ENCODE results near the gene THADA. TPM values are rescaled to one million over a fixed set of nuclear protein-coding genes. Genes with fewer than 3 reads are reported as not detected.

THADA gene
- total and polyA plus RNA-seq, 12 donors, result 7.5 to 18.0 (median 15.2) TPM

DNA sequence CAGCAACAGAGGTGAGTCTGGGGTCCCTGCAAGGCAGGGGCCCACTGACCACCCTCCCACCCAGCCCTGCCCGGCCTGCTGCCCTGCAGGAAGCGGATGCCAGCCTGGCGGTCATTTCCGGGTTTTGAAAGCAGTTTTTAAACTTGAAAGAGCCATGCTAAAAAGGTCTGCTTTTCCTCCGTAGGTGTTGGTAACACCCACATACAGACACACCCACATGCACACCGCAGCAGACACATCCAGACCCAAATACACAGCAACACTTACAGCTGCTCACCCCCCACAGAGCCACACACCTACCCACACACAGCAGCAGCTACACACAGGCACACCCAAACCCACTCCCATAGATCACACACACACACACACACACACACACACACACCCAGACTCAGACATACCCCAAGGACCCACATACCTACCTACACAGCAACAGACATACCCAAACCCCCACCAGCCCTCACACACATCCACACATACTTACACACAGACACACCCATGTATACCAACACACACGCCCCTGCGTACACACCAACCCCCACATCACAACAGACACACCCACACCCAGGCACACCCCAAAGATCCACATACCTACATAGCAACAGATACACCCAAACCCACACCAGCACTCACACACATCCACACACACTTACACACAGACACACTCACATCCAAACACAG lies 377.0 kb downstream of the THADA start:
- Histone ChIP-seq H3K4me1 (peaks cover 14 to 84% (median 73%) of the 10 kb centered on the region in 9 donors), H3K4me3 (peak overlapping the region in 9 of 10 donors; percentile 30 to 96 (median 88)), H3K9me3 (no peaks in the 10 kb centered on the region), H3K27ac (peak overlapping the region; percentile 96 to 100 (median 99)), H3K36me3 (peaks cover 0 to 20% (median 8%) of the 10 kb centered on the region in 9 donors), H3K27me3 (no peaks in the 10 kb centered on the region)
- TF ChIP-seq CTCF (IDR thresholded peaks at IDR 0.05), result no peak
- intact Hi-C loops (cut with DNase I), result loop anchor here in 5 of 10 donors (2.0 to 10.0 kb wide), 5 partner anchors 42 to 64 kb away; no protein-coding TSS in a partner anchor
- WGBS, 2 donors, result 13 to 16% methylated on average over 8 of the region's 8 CpGs
- DNase-seq (peak in 1 of 2 donors; percentile 50), ATAC-seq (peak in 7 of 8 donors; percentile 2 to 35 (median 12))

- peaks cover 14 to 80% (median 68%) of the 10 kb centered on the region in 9 donors for H3K4me1 ChIP-seq
- peak in 1 of 2 donors; percentile 76 for DNase-seq
- no peaks in the 10 kb centered on the region for H3K9me3 ChIP-seq
- H3K36me3 ChIP-seq, result peaks cover 0 to 14% (median 5%) of the 10 kb centered on the region in 9 donors
- peak overlapping the region; percentile 96 to 100 (median 99) for H3K27ac ChIP-seq
- intact Hi-C loops (cut with DNase I), result loop anchor here in 5 of 10 donors (2.0 to 10.0 kb wide), 5 partner anchors 41 to 63 kb away; no protein-coding TSS in a partner anchor
- peak in 6 of 8 donors; percentile 10 to 48 (median 33) for ATAC-seq
- WGBS, 2 donors, result 20 to 22% methylated on average over 13 of the region's 13 CpGs
- H3K27me3 ChIP-seq, result no peaks in the 10 kb centered on the region
- TF ChIP-seq CTCF (IDR thresholded peaks at IDR 0.05), result peak in 3 of 9 donors; percentile 3 to 22 (median 15)
- peak overlapping the region in 8 of 10 donors; percentile 5 to 96 (median 88) for H3K4me3 ChIP-seq
Observed at GRCh38 chr2:43218155-43218701, 377.6 kb downstream of the THADA start.

GRCh38 chr2:43217228-43218154 lies 378.3 kb downstream of the THADA start:
- Histone ChIP-seq H3K4me1 (peaks cover 14 to 75% (median 61%) of the 10 kb centered on the region in 9 donors), H3K27me3 (no peaks in the 10 kb centered on the region), H3K4me3 (peak overlapping the region in 7 of 10 donors; percentile 5 to 94 (median 88)), H3K9me3 (no peaks in the 10 kb centered on the region), H3K36me3 (peaks cover 0 to 6% (median under 1%) of the 10 kb centered on the region in 9 donors), H3K27ac (peak overlapping the region; percentile 96 to 100 (median 99))
- no peak for ATAC-seq
- peak in 1 of 2 donors; percentile 34 for DNase-seq
- WGBS, 2 donors, result 42 to 52% methylated on average over 11 of the region's 11 CpGs
- intact Hi-C loops (cut with DNase I), result loop anchor here in 5 of 10 donors (2.0 to 10.0 kb wide), 5 partner anchors 40 to 63 kb away; no protein-coding TSS in a partner anchor
- TF ChIP-seq CTCF (IDR thresholded peaks at IDR 0.05), result no peak

Data from heart right ventricle (tissue), 16 donors.